Gastrocnemius medialis (tissue), 4 donors: Measurements from ENCODE around the gene POLR3B. TPM values are rescaled to one million over a fixed set of nuclear protein-coding genes. Genes with fewer than 3 reads are reported as not detected.

ENCODE experiments used
- ATAC-seq, 2 donors: fragments of 150-250 bp; one replicate each; pipeline ENCODE4 v1.9.1; 2016
- DNase-seq, 2 donors: peaks; one replicate each; pipeline ENCODE4 v3.0.0-alpha.2; 2019
- H3K27ac ChIP-seq, 4 donors: fragments of 200-600 bp; sonication (generic); 1 replicate in 1 of 4; 2 replicates in 3 of 4; pipeline ENCODE4 v1.5.1; 2016 to 2018; ENCODE audit warnings: mild to moderate bottlenecking in 2 of 4, moderate library complexity in 1 of 4
- H3K27me3 ChIP-seq, 3 donors: fragments of 200-600 bp; sonication (generic) in 2 of 3; 1 replicate in 1 of 3; 2 replicates in 2 of 3; pipeline versions ENCODE4 v1.5.1 to v1.6.0; 2016 to 2019; ENCODE audit warnings: mild to moderate bottlenecking in 1 of 3, moderate library complexity in 1 of 3
- H3K36me3 ChIP-seq, 2 donors: fragments of 200-600 bp; sonication (generic) in 1 of 2; one replicate each; pipeline ENCODE4 v1.5.1; 2017 to 2018
- H3K4me1 ChIP-seq, 2 donors: fragments of 200-600 bp; sonication (generic) in 1 of 2; one replicate each; pipeline ENCODE4 v1.5.1; 2016 to 2017; ENCODE audit warnings: mild to moderate bottlenecking in 2 of 2
- H3K4me3 ChIP-seq, 4 donors: fragments of 200-600 bp; sonication (generic) in 3 of 4; 1 replicate in 1 of 4; 2 replicates in 3 of 4; pipeline ENCODE4 v1.5.1; 2016 to 2019; ENCODE audit warnings: mild to moderate bottlenecking in 2 of 4
- H3K9me3 ChIP-seq, 3 donors: fragments of 200-600 bp; sonication (generic) in 2 of 3; 1 replicate in 1 of 3; 2 replicates in 2 of 3; pipeline ENCODE4 v1.5.1; 2016 to 2019
- CTCF ChIP-seq, 5 experiments: fragments of 450-650 bp in 3 of 5; fragments of 200-600 bp in 2 of 5; sonication (generic) in 2 of 5; IDR thresholded peaks in 4 of 5; conservative IDR thresholded peaks in 1 of 5; 1 replicate in 4 of 5; 2 replicates in 1 of 5; pipeline ENCODE4 v1.5.1; 2016 to 2019; ENCODE audit warnings: antibody characterized with exemption in 5 of 5, mild to moderate bottlenecking in 3 of 5, moderate library complexity in 3 of 5
- POLR2A ChIP-seq, 2 donors: fragments of 450-650 bp; IDR thresholded peaks; one replicate each; pipeline ENCODE4 v1.6.1; 2017; ENCODE audit warnings: antibody characterized with exemption in 2 of 2, mild to moderate bottlenecking in 2 of 2, moderate library complexity in 2 of 2
- in situ Hi-C, 4 donors: fragments of 200-750 bp; cut with MboI; loops; one replicate each; pipeline versions ENCODE4 v1.15.0 to v1.8.0; 2017; ENCODE audit warnings: low sequenced_read_pairs in 4 of 4
- intact Hi-C: fragments of 100-400 bp; cut with DNase I; formaldehyde crosslinking; loops from one replicate; pipeline ENCODE4 v1.15.1; 2023; ENCODE audit warnings: low total_unique reads
- total RNA-seq, 4 donors: library from RNA; depleted of rRNA; stranded (reverse); fragments of >200 nt; gene quantifications; one replicate each; pipeline versions ENCODE4 v1.1.0 to v1.2.3, GENCODE V29; 2016

The POLR3B gene
- total RNA-seq, 4 donors from 2014 or later = 4.2 to 9.5 (median 6.4) TPM

DNA sequence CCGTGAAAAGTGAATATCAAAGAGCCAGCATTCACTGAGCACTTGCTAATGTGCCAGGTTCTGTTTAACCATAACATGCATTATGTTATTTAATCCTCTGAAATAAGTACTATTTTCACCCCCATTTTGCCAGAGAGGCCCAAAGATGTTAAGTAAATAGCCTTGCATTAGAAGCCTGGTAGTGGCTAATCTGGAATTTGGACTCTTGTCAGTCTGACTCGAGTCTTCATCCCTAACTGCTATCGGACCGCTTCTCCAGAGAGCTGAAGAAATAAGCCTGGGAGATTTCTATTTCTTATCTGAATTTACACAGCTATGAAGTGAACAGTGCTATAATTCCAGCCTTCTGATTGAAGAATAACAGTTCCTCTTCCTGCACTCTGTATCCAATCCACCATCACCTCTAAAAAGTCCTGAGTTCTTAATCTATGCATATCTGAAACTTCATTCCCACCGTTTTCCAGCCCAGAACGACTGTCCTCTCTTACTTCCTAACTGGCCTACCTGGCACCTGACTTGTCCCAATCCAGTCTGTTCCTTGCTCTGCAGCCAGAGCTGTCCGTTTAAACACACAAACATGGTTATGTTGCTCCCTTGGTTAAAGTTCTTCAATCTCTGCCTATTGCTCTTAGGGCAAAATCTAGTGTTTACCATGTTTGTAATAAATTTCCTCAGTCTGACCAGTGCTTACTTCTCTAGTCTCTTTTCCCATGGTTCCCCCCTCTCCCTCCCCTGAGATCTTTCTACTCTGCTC is 2.3 kb downstream of the POLR3B start:
- intact Hi-C loops = loop anchor here (2.0 to 10.0 kb wide), 5 partner anchors 58 to 945 kb away; partner anchors contain the start of genes CRY1 and TCP11L2
- no peak for TF ChIP-seq POLR2A (IDR thresholded peaks at IDR 0.05)
- no peak for TF ChIP-seq CTCF (IDR thresholded peaks at IDR 0.05 in 4 of 5, conservative IDR thresholded peaks at IDR 0.05 in 1 of 5)
- H3K27ac ChIP-seq = peak overlapping the region; percentile 87 to 96 (median 91)
- in situ Hi-C loops = loop anchor here in 2 of 4 donors (10.0 kb wide), 2 partner anchors 55 to 135 kb away; partner anchors contain the start of gene TCP11L2 (in 1 of the 2)
- no peaks in the 10 kb centered on the region for H3K27me3 ChIP-seq
- no peaks in the 10 kb centered on the region for H3K9me3 ChIP-seq
- H3K4me3 ChIP-seq = no peak overlapping the region
- H3K4me1 ChIP-seq = peaks cover 16 to 18% of the 10 kb centered on the region in 2 donors
- ATAC-seq (no peak), DNase-seq (no peak)
- H3K36me3 ChIP-seq = no peaks in the 10 kb centered on the region

DNA sequence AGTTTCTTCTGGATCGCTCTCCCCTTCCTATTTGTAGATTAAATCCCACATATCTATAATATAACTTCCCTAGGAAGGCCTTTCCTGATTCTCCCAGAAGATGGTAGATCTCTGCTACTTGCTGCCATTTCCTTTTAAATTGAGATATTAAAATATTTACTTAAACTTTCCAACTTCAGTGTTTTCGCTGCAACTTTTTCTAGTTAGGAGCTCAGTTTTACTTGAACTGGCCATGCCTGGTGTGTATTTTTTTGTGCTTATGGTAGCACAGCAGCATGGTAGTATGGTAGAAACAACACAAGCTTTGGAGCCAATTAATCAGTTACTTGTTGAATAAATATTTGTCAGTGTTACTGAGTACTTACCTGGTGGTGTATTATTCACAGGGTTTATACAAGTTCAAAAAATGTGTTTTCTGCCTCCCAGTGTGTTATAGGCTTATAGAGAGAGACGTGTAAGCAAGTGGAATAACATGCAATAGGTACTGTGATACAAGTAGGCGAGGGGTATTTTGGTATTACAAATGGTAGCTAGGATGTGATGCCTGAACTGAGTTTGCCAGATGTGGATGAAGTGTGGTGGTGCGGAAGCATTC is 2.9 kb downstream of the POLR3B start:
- DNase-seq (no peak), ATAC-seq (no peak)
- Histone ChIP-seq H3K4me1 (peaks cover 16 to 18% of the 10 kb centered on the region in 2 donors), H3K4me3 (no peak overlapping the region), H3K27me3 (no peaks in the 10 kb centered on the region), H3K36me3 (no peaks in the 10 kb centered on the region), H3K27ac (peak overlapping the region in 1 of 4 donors; percentile 87), H3K9me3 (no peaks in the 10 kb centered on the region)
- in situ Hi-C loops (no loop called here), intact Hi-C loops (no loop called here)
- TF ChIP-seq CTCF (IDR thresholded peaks at IDR 0.05 in 4 of 5, conservative IDR thresholded peaks at IDR 0.05 in 1 of 5) (no peak), POLR2A (IDR thresholded peaks at IDR 0.05) (no peak)

DNA sequence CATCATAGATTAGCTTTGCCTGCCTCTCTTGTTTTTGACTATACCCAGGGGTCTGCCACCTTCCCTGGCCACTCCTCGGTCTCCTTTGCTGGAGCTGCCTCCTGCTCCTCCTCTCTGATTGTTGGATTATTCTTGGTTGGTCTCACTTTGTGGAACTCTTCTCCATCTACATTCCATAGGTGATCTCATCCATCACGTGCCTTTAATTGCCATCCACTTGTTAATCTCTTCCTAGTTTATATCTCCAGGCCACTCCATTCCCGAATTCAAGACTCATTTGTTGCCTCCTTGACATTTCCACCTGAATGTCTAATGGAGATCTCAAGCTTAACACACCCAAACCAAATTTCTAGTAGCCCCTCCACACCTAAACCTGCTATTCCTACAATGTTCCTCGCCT is 5.4 kb downstream of the POLR3B start:
- in situ Hi-C loops (no loop called here), intact Hi-C loops (no loop called here)
- Histone ChIP-seq H3K36me3 (no peaks in the 10 kb centered on the region), H3K4me3 (no peak overlapping the region), H3K27ac (no peak overlapping the region), H3K4me1 (peaks cover 7 to 10% of the 10 kb centered on the region in 2 donors), H3K27me3 (no peaks in the 10 kb centered on the region), H3K9me3 (no peaks in the 10 kb centered on the region)
- DNase-seq (no peak), ATAC-seq (no peak)
- TF ChIP-seq CTCF (IDR thresholded peaks at IDR 0.05 in 4 of 5, conservative IDR thresholded peaks at IDR 0.05 in 1 of 5) (no peak), POLR2A (IDR thresholded peaks at IDR 0.05) (no peak)

GRCh38 chr12:106364261-106364660 is 6.7 kb downstream of the POLR3B start:
- Histone ChIP-seq H3K4me3 (no peak overlapping the region), H3K4me1 (peaks cover 0 to 2% of the 10 kb centered on the region in 2 donors), H3K27me3 (no peaks in the 10 kb centered on the region), H3K9me3 (no peaks in the 10 kb centered on the region), H3K36me3 (peaks cover 0 to 5% of the 10 kb centered on the region in 2 donors), H3K27ac (no peak overlapping the region)
- DNase-seq (no peak), ATAC-seq (no peak)
- in situ Hi-C loops = no loop called here
- intact Hi-C loops = no loop called here
- TF ChIP-seq CTCF (IDR thresholded peaks at IDR 0.05 in 4 of 5, conservative IDR thresholded peaks at IDR 0.05 in 1 of 5) = no peak
- no peak for TF ChIP-seq POLR2A (IDR thresholded peaks at IDR 0.05)
